ENCODE measurements around the gene OR2F2.

GRCh38 chr7:143960813-143961610 lies 26.0 kb downstream of the OR2F2 start:
- no peak for TF ChIP-seq POLR2A (IDR thresholded peaks at IDR 0.05)
- no peak for TF ChIP-seq CTCF (IDR thresholded peaks at IDR 0.05)
